RWPE2 (cell line): ENCODE data around the gene CADPS.

Source experiments
- ATAC-seq: fragments of 200-7000 bp; cut with Tn5 transposase; 3 replicates; pipeline ENCODE4 v1.9.1; 2021; ENCODE audit warnings: low read depth
- DNase-seq: peaks from one replicate; pipeline ENCODE4 v3.0.0-alpha.2; 2020; ENCODE audit warnings: low spot score
- H3K27ac ChIP-seq: fragments of 450-650 bp; 2 replicates; pipeline ENCODE4 v1.5.1; 2017; ENCODE audit warnings: mild to moderate bottlenecking; ENCODE audit not compliant: poor library complexity, severe bottlenecking
- H3K27me3 ChIP-seq: fragments of 250-450 bp; sonication (Bioruptor Pico); 2 replicates; pipeline ENCODE4 v1.5.1; 2021; ENCODE audit warnings: mild to moderate bottlenecking, moderate library complexity; ENCODE audit not compliant: insufficient read depth, poor library complexity, severe bottlenecking
- H3K36me3 ChIP-seq: fragments of 250-450 bp; sonication (Bioruptor Pico); 2 replicates; pipeline ENCODE4 v1.5.1; 2020; ENCODE audit warnings: low read depth, mild to moderate bottlenecking, moderate library complexity
- H3K4me1 ChIP-seq: fragments of 250-450 bp; sonication (Bioruptor Pico); 2 replicates; pipeline ENCODE4 v1.5.1; 2021; ENCODE audit warnings: mild to moderate bottlenecking, moderate library complexity; ENCODE audit not compliant: insufficient read depth, poor library complexity, severe bottlenecking
- H3K4me3 ChIP-seq: fragments of 250-450 bp; sonication (Bioruptor Pico); 2 replicates; pipeline ENCODE4 v1.5.1; 2021; ENCODE audit warnings: mild to moderate bottlenecking, moderate library complexity; ENCODE audit not compliant: severe bottlenecking
- H3K9me3 ChIP-seq: fragments of 250-450 bp; sonication (Bioruptor Pico); 2 replicates; pipeline ENCODE4 v1.5.1; 2021; ENCODE audit warnings: mild to moderate bottlenecking, moderate library complexity; ENCODE audit not compliant: severe bottlenecking
- TF ChIP-seq, protein P1 (sequence below): fragments of 450-650 bp; IDR thresholded peaks from one replicate; pipeline ENCODE4 v1.5.1; 2017; ENCODE audit warnings: mild to moderate bottlenecking, moderate library complexity; ENCODE audit not compliant: poor library complexity, severe bottlenecking

Gene CADPS

DNA sequence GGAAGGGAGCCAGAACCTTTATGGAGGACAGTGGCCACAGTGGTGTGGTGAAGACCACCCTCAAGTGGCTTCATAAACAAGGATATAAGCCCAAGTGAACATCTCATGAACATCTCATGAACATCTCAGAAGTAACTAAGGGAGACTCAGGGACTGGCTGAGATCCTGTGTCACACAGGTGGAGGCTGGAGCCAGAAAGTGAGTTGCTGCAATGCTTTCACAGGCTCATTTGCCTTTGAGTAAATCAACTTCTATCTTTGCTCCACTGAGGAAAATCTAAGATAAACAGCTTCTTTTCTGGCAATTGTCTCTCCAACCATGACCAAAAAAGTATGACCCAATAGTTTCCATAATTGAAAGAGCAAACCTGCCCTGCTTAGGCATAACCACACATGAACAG, 152.9 kb downstream of the CADPS start:
- Histone ChIP-seq H3K4me3 (no peak overlapping the region), H3K9me3 (no peaks in the 10 kb centered on the region), H3K27ac (no peak overlapping the region), H3K36me3 (no peaks in the 10 kb centered on the region), H3K27me3 (no peaks in the 10 kb centered on the region), H3K4me1 (peaks cover 27% of the 10 kb centered on the region)
- DNase-seq, result no peak
- TF ChIP-seq, protein P1, sequence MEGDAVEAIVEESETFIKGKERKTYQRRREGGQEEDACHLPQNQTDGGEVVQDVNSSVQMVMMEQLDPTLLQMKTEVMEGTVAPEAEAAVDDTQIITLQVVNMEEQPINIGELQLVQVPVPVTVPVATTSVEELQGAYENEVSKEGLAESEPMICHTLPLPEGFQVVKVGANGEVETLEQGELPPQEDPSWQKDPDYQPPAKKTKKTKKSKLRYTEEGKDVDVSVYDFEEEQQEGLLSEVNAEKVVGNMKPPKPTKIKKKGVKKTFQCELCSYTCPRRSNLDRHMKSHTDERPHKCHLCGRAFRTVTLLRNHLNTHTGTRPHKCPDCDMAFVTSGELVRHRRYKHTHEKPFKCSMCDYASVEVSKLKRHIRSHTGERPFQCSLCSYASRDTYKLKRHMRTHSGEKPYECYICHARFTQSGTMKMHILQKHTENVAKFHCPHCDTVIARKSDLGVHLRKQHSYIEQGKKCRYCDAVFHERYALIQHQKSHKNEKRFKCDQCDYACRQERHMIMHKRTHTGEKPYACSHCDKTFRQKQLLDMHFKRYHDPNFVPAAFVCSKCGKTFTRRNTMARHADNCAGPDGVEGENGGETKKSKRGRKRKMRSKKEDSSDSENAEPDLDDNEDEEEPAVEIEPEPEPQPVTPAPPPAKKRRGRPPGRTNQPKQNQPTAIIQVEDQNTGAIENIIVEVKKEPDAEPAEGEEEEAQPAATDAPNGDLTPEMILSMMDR, result no peak
- no peak for ATAC-seq

DNA sequence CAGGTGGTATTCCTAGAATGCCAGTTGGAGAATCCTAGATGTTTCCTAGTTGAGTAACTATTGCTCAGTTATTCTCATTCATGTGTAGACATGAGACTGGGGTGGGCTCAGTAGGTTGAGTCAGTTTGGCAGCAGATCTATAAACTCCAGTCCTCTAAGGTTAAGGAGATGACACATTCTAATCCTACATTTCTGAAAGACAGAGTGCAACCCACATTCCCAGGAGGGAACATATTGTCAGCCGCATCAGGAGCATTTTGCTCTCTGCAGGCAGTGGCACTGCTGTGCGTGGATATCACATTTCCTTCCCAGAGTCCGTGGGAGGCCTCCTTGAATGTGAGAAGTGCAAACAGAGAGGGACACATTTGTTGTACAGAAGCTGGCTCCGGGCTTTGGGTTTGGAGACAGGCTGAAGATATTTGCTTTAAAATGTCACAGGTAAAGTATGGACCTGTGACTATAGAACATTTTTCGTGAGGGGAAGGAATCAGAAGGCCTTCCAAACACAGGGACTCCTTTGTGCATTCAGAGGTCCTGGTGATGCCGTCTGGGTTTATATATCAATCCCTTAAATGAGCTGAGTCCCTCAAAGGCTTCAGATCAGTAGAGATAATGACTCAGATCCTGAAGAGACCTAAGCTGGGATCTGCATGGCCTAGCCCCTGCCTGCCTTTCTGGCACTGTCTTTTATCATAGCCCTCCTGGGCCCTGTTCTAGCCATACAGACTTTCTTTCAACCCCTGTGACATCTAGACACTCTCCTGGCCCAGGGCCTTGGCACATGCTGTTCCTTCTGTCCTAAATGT, 156.5 kb downstream of the CADPS start:
- H3K4me1 ChIP-seq, result peaks cover 28% of the 10 kb centered on the region
- no peaks in the 10 kb centered on the region for H3K9me3 ChIP-seq
- H3K4me3 ChIP-seq, result no peak overlapping the region
- H3K36me3 ChIP-seq, result no peaks in the 10 kb centered on the region
- DNase-seq (no peak), ATAC-seq (peak; percentile 93)
- TF ChIP-seq, protein P1, result no peak
- no peaks in the 10 kb centered on the region for H3K27me3 ChIP-seq
- H3K27ac ChIP-seq, result peak overlapping the region; percentile 93

GRCh38 chr3:62718011-62718410, 157.2 kb downstream of the CADPS start:
- H3K27ac ChIP-seq, result peak overlapping the region; percentile 93
- peaks cover 28% of the 10 kb centered on the region for H3K4me1 ChIP-seq
- DNase-seq (no peak), ATAC-seq (peak; percentile 77)
- H3K4me3 ChIP-seq, result no peak overlapping the region
- TF ChIP-seq, protein P1, result no peak
- no peaks in the 10 kb centered on the region for H3K9me3 ChIP-seq
- no peaks in the 10 kb centered on the region for H3K27me3 ChIP-seq
- no peaks in the 10 kb centered on the region for H3K36me3 ChIP-seq

- ATAC-seq, result no peak
- no peaks in the 10 kb centered on the region for H3K36me3 ChIP-seq
- peaks cover 9% of the 10 kb centered on the region for H3K4me1 ChIP-seq
- no peaks in the 10 kb centered on the region for H3K27me3 ChIP-seq
- H3K27ac ChIP-seq, result no peak overlapping the region
- no peak for DNase-seq
- TF ChIP-seq, protein P1, result no peak
- H3K9me3 ChIP-seq, result no peaks in the 10 kb centered on the region
- H3K4me3 ChIP-seq, result no peak overlapping the region
Observed at GRCh38 chr3:62712746-62713145, 162.5 kb downstream of the CADPS start.

DNA sequence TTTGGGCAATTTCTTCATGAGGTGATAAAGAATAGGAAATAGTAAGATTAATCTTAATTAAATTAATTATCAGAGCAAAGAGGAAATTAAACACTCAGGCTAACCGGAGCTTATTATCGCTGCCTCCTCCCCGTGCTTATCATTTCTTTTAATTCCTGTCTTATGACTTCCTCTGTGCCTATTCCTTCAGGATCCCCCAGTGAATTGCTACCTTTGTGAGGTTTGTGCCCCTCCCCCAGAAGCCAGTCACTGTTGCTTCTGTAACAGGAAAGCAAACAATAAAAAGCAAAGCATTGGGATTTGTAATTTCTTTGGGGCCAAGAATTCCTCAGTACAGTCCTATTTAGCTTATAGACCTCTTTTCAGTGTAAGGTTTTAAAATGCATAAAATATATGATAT, 164.5 kb downstream of the CADPS start:
- no peak for DNase-seq
- Histone ChIP-seq H3K4me3 (no peak overlapping the region), H3K27ac (no peak overlapping the region), H3K9me3 (no peaks in the 10 kb centered on the region), H3K27me3 (no peaks in the 10 kb centered on the region), H3K4me1 (peaks cover 4% of the 10 kb centered on the region), H3K36me3 (no peaks in the 10 kb centered on the region)
- no peak for ATAC-seq
- TF ChIP-seq, protein P1, result no peak
